Measurements from ENCODE around the gene METTL22. TPM values are rescaled to one million over a fixed set of nuclear protein-coding genes. Genes with fewer than 3 reads are reported as not detected.
"Not testable (repeated sequence)": the region's sequence is repeated elsewhere in the genome, so short reads cannot be mapped to it uniquely, and the experiment has no call there.

The METTL22 gene
- total RNA-seq, 2 experiments from 2014 or later, result 26.4 to 30.8 TPM

DNA sequence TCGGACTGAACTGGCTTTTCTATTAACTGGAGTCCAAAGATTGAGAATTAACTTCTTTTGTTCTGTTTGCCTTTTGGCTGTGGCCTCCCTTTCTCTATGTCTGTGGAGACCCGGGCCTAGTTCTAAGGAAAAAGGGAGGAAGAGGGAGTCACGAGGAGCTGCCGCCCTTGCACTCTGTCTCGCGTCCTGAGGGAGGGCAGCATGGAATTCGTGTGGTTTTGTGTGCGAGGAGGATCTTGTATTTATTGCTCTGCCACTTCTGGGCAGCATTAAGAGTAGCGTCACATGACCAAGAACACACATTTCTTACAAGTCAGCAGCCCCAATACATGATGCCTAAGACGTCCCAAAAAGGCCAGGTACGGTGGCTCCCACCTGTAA, 23.6 kb downstream of the METTL22 start:
- intact Hi-C loops (cut with micrococcal nuclease), result no loop called here
- H3K27me3 Mint-ChIP-seq, result no peaks in the 10 kb centered on the region
- H3K4me1 Mint-ChIP-seq (ENCODE audit: low read depth), result peaks cover 10% of the 10 kb centered on the region
- ChIA-PET POLR2A (no interaction called here), CTCF (interaction anchor here (0.9 kb wide), 1 partner anchor 9 kb away, joined by 3 read pairs; no protein-coding TSS in a partner anchor)
- H3K36me3 Mint-ChIP-seq, result peaks cover 58% of the 10 kb centered on the region
- no peak overlapping the region for H3K27ac Mint-ChIP-seq
- no peak for DNase-seq
- no peak overlapping the region for H3K4me3 Mint-ChIP-seq
- no peaks in the 10 kb centered on the region for H3K9me3 Mint-ChIP-seq

DNA sequence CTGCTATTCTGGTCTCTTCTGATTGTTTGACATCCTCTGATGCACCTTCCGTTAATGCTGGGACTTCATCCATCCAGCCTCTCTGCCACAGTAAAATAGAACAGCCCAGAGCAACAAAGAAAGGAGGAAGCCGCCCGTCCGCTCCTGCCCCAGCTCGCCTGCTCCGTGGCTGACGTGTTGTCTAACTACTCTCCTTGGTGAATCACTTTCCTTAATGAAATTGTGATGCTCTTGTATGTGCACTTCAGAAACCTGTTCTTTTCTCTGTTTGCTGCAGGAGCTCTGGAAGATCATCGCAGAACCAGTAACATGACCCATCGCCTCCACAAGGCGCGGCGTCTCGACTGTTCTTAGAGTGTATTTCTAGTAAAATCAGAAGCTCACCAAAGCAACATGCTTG, 24.3 kb downstream of the METTL22 start:
- Mint-ChIP-seq H3K27me3 (no peaks in the 10 kb centered on the region), H3K9me3 (no peaks in the 10 kb centered on the region), H3K4me3 (no peak overlapping the region), H3K27ac (no peak overlapping the region), H3K36me3 (peaks cover 58% of the 10 kb centered on the region), H3K4me1 (ENCODE audit: low read depth) (peaks cover 10% of the 10 kb centered on the region)
- CTCF ChIA-PET, result interaction anchor here (0.6 kb wide), 1 partner anchor 393 kb away, joined by 5 read pairs; no protein-coding TSS in a partner anchor
- intact Hi-C loops (cut with micrococcal nuclease), result no loop called here
- POLR2A ChIA-PET, result no interaction called here
- no peak for DNase-seq

DNA sequence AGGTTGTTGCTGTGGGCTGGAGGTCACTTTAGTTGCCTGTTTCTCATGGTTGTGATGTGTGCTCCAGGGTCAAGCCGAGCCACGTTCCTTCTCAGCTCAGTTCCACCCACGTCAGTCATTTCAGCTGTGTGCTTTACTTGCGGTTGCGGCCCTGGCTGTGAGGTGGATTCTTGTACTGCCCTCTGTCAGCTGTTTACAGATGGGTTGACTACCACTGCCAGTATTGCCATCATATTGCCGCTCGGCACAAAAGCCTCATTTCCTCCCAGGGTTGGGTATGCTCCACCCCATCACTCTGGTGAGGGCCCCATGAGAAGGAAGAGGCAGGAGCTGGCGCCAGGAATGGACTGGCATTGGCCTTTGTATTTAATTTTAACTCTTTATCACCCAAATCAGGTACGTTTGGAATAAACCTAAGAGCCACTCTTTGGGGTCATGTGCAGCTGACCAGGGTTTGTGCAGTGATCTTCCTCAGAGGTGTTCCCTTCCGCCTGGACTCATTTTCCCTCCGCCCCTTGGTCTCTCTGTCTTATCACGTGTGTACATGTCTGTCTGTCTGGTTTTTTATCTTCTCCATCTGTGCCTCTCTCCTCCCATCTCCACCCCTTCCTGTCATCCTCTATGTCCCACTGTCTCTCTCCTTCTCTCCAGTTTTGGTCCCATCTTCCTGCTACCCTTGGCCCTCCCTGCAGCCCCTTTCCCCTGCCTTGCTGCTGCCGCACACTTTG, 25.0 kb downstream of the METTL22 start:
- H3K27me3 Mint-ChIP-seq, result no peaks in the 10 kb centered on the region

DNA sequence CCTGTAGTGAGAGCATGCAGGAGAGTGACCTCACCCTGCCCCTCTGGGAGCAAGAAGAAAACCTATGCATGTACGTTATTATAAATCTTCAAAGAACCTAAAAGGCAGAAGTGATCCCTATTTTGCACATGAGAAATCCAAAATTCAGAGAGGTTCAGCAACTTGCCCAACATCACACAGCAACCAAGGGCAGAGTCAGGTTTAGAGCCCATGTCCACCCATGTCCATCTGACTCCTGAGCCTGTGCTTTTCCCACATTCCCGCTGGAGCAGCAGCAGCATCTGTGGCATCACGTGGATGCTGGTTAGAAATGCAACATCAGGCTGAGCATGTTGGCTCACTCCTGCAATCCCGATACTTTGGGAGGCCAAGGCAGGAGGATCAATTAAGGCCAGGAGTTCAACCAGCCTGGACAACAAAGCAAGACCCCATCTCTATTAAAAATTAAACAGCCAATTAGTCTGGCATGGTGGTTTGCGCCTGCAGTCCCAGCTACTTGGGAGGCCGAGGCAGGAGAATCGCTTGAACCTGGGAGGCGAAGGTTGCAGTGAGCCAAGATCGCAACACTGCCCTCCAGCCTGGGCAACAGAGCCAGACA, 26.3 kb downstream of the METTL22 start:
- ChIA-PET POLR2A (no interaction called here), CTCF (no interaction called here)
- peaks cover 10% of the 10 kb centered on the region for H3K4me1 Mint-ChIP-seq (ENCODE audit: low read depth)
- H3K4me3 Mint-ChIP-seq, result no peak overlapping the region
- DNase-seq, result no peak
- peaks cover 41% of the 10 kb centered on the region for H3K36me3 Mint-ChIP-seq
- no peaks in the 10 kb centered on the region for H3K27me3 Mint-ChIP-seq
- H3K27ac Mint-ChIP-seq, result no peak overlapping the region
- intact Hi-C loops (cut with micrococcal nuclease), result no loop called here
- H3K9me3 Mint-ChIP-seq, result no peaks in the 10 kb centered on the region

More for the DNA sequence above, 25.0 kb downstream of the METTL22 start:
- POLR2A ChIA-PET, result no interaction called here
- Mint-ChIP-seq H3K9me3 (no peaks in the 10 kb centered on the region), H3K4me3 (no peak overlapping the region), H3K4me1 (ENCODE audit: low read depth) (peaks cover 10% of the 10 kb centered on the region), H3K36me3 (peaks cover 55% of the 10 kb centered on the region), H3K27ac (no peak overlapping the region)
- CTCF ChIA-PET, result interaction anchor here (0.6 kb wide), 1 partner anchor 392 kb away, joined by 5 read pairs; no protein-coding TSS in a partner anchor
- DNase-seq, result no peak
- intact Hi-C loops (cut with micrococcal nuclease), result no loop called here

DNA sequence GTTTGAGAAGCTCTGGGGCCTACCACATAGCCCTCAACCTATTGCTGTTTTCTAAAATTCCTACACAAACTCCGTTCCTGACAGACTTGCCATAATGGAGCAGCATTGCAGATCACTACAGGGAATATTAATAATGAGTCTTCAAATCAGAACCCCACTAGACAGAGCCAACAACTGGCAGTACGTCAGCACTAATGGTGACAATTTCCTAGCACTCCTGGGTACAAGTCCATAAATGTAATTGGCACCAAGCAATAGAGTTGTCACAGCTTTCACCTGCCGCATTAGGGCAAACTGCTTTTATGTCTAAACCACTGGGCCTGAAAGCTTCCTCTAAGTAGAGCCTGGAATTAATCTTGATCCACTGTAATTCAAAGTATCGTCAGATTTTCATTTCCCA, 27.4 kb downstream of the METTL22 start:
- intact Hi-C loops (cut with micrococcal nuclease), result no loop called here
- DNase-seq, result no peak
- no peak overlapping the region for H3K4me3 Mint-ChIP-seq
- H3K9me3 Mint-ChIP-seq, result no peaks in the 10 kb centered on the region
- ChIA-PET CTCF (no interaction called here), POLR2A (no interaction called here)
- H3K27ac Mint-ChIP-seq, result no peak overlapping the region
- peaks cover 32% of the 10 kb centered on the region for H3K36me3 Mint-ChIP-seq
- no peaks in the 10 kb centered on the region for H3K27me3 Mint-ChIP-seq
- H3K4me1 Mint-ChIP-seq (ENCODE audit: low read depth), result peaks cover 10% of the 10 kb centered on the region

DNA sequence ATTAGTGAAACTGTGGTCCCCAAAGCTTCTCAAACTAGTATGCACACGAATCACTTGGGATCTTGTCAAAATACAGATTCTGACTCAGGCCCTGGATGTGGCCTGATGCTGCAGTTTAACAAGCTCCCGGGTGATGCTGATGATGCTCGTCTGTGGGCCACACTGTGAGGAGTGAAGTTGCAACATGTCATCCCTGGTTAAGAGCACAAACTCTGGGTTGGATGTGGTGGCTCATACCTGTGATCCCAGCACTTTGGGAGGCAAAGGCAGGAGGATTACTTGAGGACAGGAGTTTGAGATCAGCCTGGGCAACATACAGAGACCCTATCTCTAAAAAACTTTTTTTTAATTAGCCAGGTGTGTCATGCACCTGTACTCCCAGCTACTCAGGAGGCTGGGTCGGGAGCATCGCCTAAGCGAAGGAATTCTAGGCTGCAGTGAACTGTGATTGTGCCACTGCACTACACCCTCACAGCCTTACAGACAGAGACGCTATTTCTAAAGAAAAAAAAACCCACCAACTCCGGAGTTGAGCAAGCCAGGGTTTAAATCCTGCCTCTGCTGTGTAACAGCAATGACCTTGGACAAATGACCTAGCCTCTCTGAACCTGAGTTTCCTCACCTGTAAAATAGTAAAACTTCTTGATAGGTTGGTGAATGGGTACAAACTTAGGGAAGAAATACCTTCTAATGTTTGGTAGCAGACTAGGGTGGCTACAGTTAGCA, 28.5 kb downstream of the METTL22 start:
- ChIA-PET POLR2A (no interaction called here), CTCF (no interaction called here)
- no peak for DNase-seq
- Mint-ChIP-seq H3K36me3 (peaks cover 21% of the 10 kb centered on the region), H3K4me3 (no peak overlapping the region), H3K9me3 (no peaks in the 10 kb centered on the region), H3K27ac (no peak overlapping the region), H3K4me1 (ENCODE audit: low read depth) (peaks cover 7% of the 10 kb centered on the region), H3K27me3 (no peaks in the 10 kb centered on the region)
- intact Hi-C loops (cut with micrococcal nuclease), result no loop called here

DNA sequence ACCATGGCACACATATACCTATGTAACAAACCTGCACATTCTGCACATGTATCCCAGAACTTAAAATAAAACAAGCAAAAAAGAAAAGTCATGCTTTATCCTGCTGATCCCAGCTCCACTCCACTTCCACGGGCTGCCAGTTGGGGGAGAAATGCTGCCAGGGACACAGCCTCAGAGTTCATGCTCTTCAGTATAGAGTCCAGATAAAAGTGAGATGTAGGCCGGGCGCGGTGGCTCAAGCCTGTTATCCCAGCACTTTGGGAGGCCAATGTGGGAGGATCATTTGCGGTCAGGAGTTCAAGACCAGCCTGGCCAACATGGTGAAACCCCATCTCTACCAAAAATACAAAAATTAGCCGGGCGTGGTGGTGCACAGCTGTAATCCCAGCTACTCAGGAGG, 30.5 kb downstream of the METTL22 start:
- H3K9me3 Mint-ChIP-seq; H3K4me3 Mint-ChIP-seq; intact Hi-C loops (cut with micrococcal nuclease); DNase-seq; H3K27me3 Mint-ChIP-seq; H3K36me3 Mint-ChIP-seq; POLR2A ChIA-PET; H3K27ac Mint-ChIP-seq: not testable (repeated sequence)
- CTCF ChIA-PET, result interaction anchor here (1.1 to 2.1 kb wide), 2 partner anchors 85 to 166 kb away, joined by 3 to 7 read pairs; no protein-coding TSS in a partner anchor
- peaks cover 18% of the 10 kb centered on the region for H3K4me1 Mint-ChIP-seq (ENCODE audit: low read depth)

DNA sequence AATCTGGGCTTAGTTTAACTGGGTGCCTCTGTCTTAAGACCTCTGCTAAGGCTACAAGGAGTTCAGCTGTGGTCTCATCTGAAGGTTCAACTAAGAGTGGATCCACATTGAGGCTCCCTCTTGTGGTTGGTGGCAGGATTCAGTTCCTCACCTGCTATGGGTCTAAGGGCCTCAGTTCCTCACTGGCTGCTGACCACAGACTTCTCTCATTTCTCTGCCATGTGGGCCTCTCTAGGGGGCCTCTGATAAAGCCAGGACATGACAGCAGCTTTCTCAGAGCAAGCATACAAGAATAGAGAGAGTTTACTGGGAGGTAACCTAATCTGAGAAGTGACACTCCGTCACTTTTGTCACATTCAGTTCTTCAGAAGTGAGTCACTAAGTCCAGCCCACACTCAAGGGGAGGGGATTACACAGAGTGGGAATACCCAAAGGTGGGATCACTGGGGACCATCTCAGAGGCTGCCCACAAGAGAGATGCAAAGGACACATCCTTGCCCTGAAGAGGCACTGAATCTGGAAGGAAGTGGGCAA, 33.8 kb downstream of the METTL22 start:
- CTCF ChIA-PET, result interaction anchor here (0.7 to 2.6 kb wide), 13 partner anchors 19 to 281 kb away, joined by 3 to 10 read pairs (median 4); partner anchors contain the start of genes CARHSP1, METTL22 and PMM2
- no peak overlapping the region for H3K4me3 Mint-ChIP-seq
- intact Hi-C loops (cut with micrococcal nuclease), result loop anchor here (1.0 to 5.0 kb wide), 6 partner anchors 20 to 482 kb away; partner anchors contain the start of genes ABAT, CARHSP1, METTL22 and PMM2
- peaks cover 18% of the 10 kb centered on the region for H3K4me1 Mint-ChIP-seq (ENCODE audit: low read depth)
- H3K27me3 Mint-ChIP-seq, result no peaks in the 10 kb centered on the region
- no peaks in the 10 kb centered on the region for H3K9me3 Mint-ChIP-seq
- H3K36me3 Mint-ChIP-seq, result no peaks in the 10 kb centered on the region
- H3K27ac Mint-ChIP-seq, result peak overlapping the region; percentile 64
- POLR2A ChIA-PET, result no interaction called here
- peak; percentile 81 for DNase-seq

DNA sequence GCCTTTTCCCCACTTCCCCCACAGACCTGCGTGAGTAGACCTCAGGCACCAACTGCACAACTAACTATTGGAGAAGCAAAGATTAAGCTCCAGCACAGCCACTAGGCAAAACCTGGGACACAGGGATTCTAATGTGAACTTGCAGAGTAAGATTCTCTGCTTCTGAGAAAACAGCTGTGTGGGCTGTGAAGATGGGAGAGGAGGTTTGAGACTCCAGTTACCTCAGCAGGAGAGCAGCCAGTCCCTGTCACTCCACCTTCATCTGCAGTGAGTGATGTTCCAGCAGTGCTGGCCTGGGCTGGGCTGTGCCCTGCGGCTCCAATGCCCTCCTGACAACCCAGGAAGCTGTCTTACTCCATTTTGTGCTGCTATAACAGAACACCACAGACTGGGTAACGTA, 34.9 kb downstream of the METTL22 start:
- intact Hi-C loops (cut with micrococcal nuclease), result loop anchor here (5.0 kb wide), 2 partner anchors 211 to 481 kb away; partner anchors contain the start of gene CARHSP1
- peak overlapping the region; percentile 1 for H3K27ac Mint-ChIP-seq
- no peak overlapping the region for H3K4me3 Mint-ChIP-seq
- no peak for DNase-seq
- H3K4me1 Mint-ChIP-seq (ENCODE audit: low read depth), result peaks cover 18% of the 10 kb centered on the region
- no peaks in the 10 kb centered on the region for H3K36me3 Mint-ChIP-seq
- CTCF ChIA-PET, result interaction anchor here (0.6 to 2.6 kb wide), 9 partner anchors 9 to 225 kb away, joined by 3 to 9 read pairs (median 3); partner anchors contain the start of genes CARHSP1 and LITAFD
- no peaks in the 10 kb centered on the region for H3K27me3 Mint-ChIP-seq
- POLR2A ChIA-PET, result interaction anchor here (0.8 kb wide), 1 partner anchor 35 kb away, joined by 3 read pairs; no protein-coding TSS in a partner anchor
- H3K9me3 Mint-ChIP-seq, result no peaks in the 10 kb centered on the region

DNA sequence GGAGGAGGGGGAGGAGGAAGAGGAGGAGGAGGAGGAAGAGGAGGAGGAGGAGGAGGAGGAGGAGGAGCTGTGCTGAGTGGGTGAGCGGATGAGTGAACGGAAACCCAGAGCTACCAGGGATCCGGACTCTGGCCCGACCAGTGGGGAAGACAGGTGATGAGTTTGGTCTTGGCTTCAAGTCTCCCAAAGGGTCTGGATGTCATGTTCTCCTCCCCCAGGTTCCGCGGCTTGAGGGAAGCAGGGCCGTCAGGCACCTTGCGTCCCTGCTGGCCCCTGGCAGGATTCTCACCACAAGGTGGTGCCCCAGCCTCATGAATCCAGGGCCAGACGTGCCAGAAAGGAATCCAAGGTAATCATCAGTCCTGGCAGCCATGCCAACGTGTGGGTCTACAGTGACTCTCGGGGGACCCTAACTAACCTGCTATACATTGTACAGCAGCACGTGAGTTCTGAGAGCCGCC, 39.4 kb downstream of the METTL22 start:
- CTCF ChIA-PET, result interaction anchor here (0.6 to 2.8 kb wide), 8 partner anchors 10 to 222 kb away, joined by 3 to 30 read pairs (median 4); partner anchors contain the start of genes LITAFD, PMM2 and TMEM186
- H3K27me3 Mint-ChIP-seq, result no peaks in the 10 kb centered on the region
- DNase-seq, result peak; percentile 76
- intact Hi-C loops (cut with micrococcal nuclease), result loop anchor here (1.0 to 2.0 kb wide), 2 partner anchors 131 to 220 kb away; no protein-coding TSS in a partner anchor
- no peaks in the 10 kb centered on the region for H3K9me3 Mint-ChIP-seq
- H3K4me1 Mint-ChIP-seq (ENCODE audit: low read depth), result peaks cover 4% of the 10 kb centered on the region
- POLR2A ChIA-PET, result interaction anchor here (1.5 kb wide), 1 partner anchor 208 kb away, joined by 3 read pairs; the partner anchor contains the start of gene CARHSP1
- peaks cover 1% of the 10 kb centered on the region for H3K36me3 Mint-ChIP-seq
- H3K27ac Mint-ChIP-seq, result no peak overlapping the region
- no peak overlapping the region for H3K4me3 Mint-ChIP-seq

DNA sequence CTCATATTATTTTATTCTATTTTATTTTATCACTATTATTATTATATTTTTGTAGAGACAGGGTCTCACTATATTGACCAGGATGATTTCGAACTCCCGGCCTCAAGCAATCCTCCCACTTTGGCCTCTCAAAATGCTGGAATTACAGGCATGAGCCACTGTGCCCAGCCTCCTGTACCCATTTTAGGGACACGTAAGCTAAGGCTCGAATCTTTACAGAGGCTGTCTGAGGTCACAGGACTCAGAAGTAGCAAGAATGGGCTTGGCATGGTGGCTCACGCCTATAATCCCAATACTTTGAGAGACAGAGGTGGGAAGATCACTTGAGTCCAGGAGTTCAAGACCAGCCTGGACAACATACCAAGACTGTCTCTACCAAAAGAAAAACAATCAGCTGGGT, 40.2 kb downstream of the METTL22 start:
- POLR2A ChIA-PET, result interaction anchor here (1.5 kb wide), 1 partner anchor 207 kb away, joined by 3 read pairs; the partner anchor contains the start of gene CARHSP1
- intact Hi-C loops (cut with micrococcal nuclease), result loop anchor here (1.0 to 2.0 kb wide), 2 partner anchors 131 to 219 kb away; no protein-coding TSS in a partner anchor

More for the DNA sequence above, 40.2 kb downstream of the METTL22 start:
- Mint-ChIP-seq H3K9me3 (no peaks in the 10 kb centered on the region), H3K36me3 (peaks cover 4% of the 10 kb centered on the region), H3K4me3 (no peak overlapping the region), H3K27ac (no peak overlapping the region), H3K27me3 (no peaks in the 10 kb centered on the region), H3K4me1 (ENCODE audit: low read depth) (no peaks in the 10 kb centered on the region)
- CTCF ChIA-PET, result interaction anchor here (0.6 to 2.8 kb wide), 7 partner anchors 9 to 477 kb away, joined by 3 to 30 read pairs (median 5); partner anchors contain the start of genes LITAFD, PMM2 and TMEM186
- DNase-seq, result no peak
